ENCODE data around the gene ELMOD2.
"Not testable (repeated sequence)": the region's sequence is repeated elsewhere in the genome, so short reads cannot be mapped to it uniquely, and the experiment has no call there.

ELMOD2 gene

GRCh38 chr4:140504261-140504660 lies 19.7 kb upstream of the ELMOD2 start:
- no peak for TF ChIP-seq ZC3H10 (CRISPR knock-in tag; IDR thresholded peaks at IDR 0.05)
- no peak for TF ChIP-seq BACH2 (CRISPR knock-in tag; IDR thresholded peaks at IDR 0.05; ENCODE audit: borderline replicate concordance)
- no peak for TF ChIP-seq CSDC2 (CRISPR knock-in tag; IDR thresholded peaks at IDR 0.05)
- no peak for TF ChIP-seq OSR1 (CRISPR knock-in tag; IDR thresholded peaks at IDR 0.05)
- TF ChIP-seq CSRNP3 (CRISPR knock-in tag; IDR thresholded peaks at IDR 0.05): no peak
- TF ChIP-seq, protein P1, sequence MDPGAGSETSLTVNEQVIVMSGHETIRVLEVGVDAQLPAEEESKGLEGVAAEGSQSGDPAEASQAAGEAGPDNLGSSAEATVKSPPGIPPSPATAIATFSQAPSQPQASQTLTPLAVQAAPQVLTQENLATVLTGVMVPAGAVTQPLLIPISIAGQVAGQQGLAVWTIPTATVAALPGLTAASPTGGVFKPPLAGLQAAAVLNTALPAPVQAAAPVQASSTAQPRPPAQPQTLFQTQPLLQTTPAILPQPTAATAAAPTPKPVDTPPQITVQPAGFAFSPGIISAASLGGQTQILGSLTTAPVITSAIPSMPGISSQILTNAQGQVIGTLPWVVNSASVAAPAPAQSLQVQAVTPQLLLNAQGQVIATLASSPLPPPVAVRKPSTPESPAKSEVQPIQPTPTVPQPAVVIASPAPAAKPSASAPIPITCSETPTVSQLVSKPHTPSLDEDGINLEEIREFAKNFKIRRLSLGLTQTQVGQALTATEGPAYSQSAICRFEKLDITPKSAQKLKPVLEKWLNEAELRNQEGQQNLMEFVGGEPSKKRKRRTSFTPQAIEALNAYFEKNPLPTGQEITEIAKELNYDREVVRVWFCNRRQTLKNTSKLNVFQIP (CRISPR knock-in tag; IDR thresholded peaks at IDR 0.05; ENCODE audit: borderline replicate concordance, low read depth): no peak
- TF ChIP-seq ZNF565 (CRISPR knock-in tag; conservative IDR thresholded peaks at IDR 0.05; ENCODE audit: low read depth): no peak
- no peak for ATAC-seq

DNA sequence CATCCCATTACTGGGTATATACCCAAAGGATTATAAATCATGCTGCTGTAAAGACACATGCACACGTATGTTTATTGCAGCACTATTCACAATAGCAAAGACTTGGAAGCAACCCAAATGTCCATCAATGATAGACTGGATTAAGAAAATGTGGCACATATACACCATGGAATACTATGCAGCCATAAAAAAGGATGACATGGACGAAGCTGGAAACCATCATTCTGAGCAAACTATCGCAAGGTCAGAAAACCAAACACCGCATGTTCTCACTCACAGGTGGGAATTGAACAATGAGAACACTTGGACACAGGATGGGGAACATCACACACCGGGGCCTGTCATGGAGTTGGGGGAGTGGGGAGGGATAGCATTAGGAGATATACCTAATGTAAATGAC lies 10.2 kb upstream of the ELMOD2 start:
- not testable (repeated sequence) for ATAC-seq

DNA sequence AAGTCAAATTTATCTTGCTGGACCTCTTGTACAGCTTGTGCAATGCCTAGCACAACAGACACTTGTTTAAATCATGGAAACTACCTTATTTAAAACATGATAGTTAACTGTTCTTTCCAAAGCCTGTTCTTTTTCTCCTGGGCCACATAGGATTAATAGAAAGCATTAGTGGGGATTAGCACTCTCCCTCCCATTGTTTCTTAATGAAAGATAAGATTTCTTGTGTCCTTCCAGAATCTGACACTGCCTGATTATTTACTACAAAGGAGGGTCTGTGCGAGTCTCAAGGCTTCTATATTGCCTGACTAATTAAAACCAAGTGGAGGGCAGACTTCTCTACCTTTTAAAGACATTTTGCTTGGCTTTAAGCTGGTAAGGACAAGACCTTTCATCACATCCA lies 8.5 kb upstream of the ELMOD2 start:
- no peak for ATAC-seq
- TF ChIP-seq ESRRG (CRISPR knock-in tag; IDR thresholded peaks at IDR 0.05): no peak
- TF ChIP-seq ZNF70 (CRISPR knock-in tag; IDR thresholded peaks at IDR 0.05): no peak
- no peak for TF ChIP-seq OSR1 (CRISPR knock-in tag; IDR thresholded peaks at IDR 0.05)
- TF ChIP-seq PPARA (CRISPR knock-in tag; IDR thresholded peaks at IDR 0.05; ENCODE audit: borderline replicate concordance): no peak
- no peak for TF ChIP-seq PATZ1 (CRISPR knock-in tag; IDR thresholded peaks at IDR 0.05; ENCODE audit: borderline replicate concordance)
- TF ChIP-seq SNAI2 (CRISPR knock-in tag; IDR thresholded peaks at IDR 0.05): no peak
- TF ChIP-seq CSRNP3 (CRISPR knock-in tag; IDR thresholded peaks at IDR 0.05): no peak
- TF ChIP-seq ZFP3 (CRISPR knock-in tag; IDR thresholded peaks at IDR 0.05): no peak
- TF ChIP-seq, protein P2, sequence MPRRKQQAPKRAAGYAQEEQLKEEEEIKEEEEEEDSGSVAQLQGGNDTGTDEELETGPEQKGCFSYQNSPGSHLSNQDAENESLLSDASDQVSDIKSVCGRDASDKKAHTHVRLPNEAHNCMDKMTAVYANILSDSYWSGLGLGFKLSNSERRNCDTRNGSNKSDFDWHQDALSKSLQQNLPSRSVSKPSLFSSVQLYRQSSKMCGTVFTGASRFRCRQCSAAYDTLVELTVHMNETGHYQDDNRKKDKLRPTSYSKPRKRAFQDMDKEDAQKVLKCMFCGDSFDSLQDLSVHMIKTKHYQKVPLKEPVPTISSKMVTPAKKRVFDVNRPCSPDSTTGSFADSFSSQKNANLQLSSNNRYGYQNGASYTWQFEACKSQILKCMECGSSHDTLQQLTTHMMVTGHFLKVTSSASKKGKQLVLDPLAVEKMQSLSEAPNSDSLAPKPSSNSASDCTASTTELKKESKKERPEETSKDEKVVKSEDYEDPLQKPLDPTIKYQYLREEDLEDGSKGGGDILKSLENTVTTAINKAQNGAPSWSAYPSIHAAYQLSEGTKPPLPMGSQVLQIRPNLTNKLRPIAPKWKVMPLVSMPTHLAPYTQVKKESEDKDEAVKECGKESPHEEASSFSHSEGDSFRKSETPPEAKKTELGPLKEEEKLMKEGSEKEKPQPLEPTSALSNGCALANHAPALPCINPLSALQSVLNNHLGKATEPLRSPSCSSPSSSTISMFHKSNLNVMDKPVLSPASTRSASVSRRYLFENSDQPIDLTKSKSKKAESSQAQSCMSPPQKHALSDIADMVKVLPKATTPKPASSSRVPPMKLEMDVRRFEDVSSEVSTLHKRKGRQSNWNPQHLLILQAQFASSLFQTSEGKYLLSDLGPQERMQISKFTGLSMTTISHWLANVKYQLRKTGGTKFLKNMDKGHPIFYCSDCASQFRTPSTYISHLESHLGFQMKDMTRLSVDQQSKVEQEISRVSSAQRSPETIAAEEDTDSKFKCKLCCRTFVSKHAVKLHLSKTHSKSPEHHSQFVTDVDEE (CRISPR knock-in tag; IDR thresholded peaks at IDR 0.05): no peak

DNA sequence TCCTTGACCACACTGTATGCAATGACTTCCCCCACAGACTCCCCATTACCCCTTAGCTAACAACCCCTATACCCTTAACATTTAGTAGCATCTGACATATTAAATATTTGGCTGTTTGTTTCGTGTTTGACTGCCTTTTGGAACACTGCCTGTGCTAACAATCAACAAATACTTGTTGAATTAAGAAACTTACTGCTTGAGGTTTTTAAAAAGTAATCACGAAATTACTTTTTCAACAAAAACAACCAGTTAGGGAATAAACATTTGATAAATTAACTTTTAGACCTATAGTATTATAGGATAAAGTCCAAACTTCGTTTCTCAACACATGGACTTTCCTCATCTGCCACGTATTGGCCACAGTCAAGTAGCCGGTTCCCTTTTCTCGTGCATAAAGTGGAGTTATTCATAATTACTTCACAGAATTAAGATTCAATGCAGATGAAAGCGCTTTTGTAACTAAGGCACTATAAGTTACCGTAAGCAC lies 555 bp upstream of the ELMOD2 start:
- ATAC-seq: no peak; the same call in 2 of the 3 replicates
- TF ChIP-seq ZC3H10 (CRISPR knock-in tag; IDR thresholded peaks at IDR 0.05): no peak
- no peak for TF ChIP-seq PPARA (CRISPR knock-in tag; IDR thresholded peaks at IDR 0.05; ENCODE audit: borderline replicate concordance)
- TF ChIP-seq SNAI2 (CRISPR knock-in tag; IDR thresholded peaks at IDR 0.05): no peak
- TF ChIP-seq, protein P3, sequence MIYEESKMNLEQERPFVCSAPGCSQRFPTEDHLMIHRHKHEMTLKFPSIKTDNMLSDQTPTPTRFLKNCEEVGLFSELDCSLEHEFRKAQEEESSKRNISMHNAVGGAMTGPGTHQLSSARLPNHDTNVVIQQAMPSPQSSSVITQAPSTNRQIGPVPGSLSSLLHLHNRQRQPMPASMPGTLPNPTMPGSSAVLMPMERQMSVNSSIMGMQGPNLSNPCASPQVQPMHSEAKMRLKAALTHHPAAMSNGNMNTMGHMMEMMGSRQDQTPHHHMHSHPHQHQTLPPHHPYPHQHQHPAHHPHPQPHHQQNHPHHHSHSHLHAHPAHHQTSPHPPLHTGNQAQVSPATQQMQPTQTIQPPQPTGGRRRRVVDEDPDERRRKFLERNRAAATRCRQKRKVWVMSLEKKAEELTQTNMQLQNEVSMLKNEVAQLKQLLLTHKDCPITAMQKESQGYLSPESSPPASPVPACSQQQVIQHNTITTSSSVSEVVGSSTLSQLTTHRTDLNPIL (CRISPR knock-in tag; IDR thresholded peaks at IDR 0.05; ENCODE audit: low read depth): no peak
- no peak for TF ChIP-seq PATZ1 (CRISPR knock-in tag; IDR thresholded peaks at IDR 0.05; ENCODE audit: borderline replicate concordance)
- TF ChIP-seq TCF4 (CRISPR knock-in tag; IDR thresholded peaks at IDR 0.05; ENCODE audit: borderline replicate concordance): no peak
- no peak for TF ChIP-seq ZFP30 (CRISPR knock-in tag; IDR thresholded peaks at IDR 0.05)
- TF ChIP-seq ZNF8 (CRISPR knock-in tag; IDR thresholded peaks at IDR 0.05): no peak
- no peak for TF ChIP-seq GLIS3 (CRISPR knock-in tag; IDR thresholded peaks at IDR 0.05)
- TF ChIP-seq OSR1 (CRISPR knock-in tag; IDR thresholded peaks at IDR 0.05): no peak
- no peak for TF ChIP-seq ISL1 (CRISPR knock-in tag; IDR thresholded peaks at IDR 0.05)
- no peak for TF ChIP-seq ZFP3 (CRISPR knock-in tag; IDR thresholded peaks at IDR 0.05)
- no peak for TF ChIP-seq RARB (CRISPR knock-in tag; IDR thresholded peaks at IDR 0.05)
- TF ChIP-seq ESRRG (CRISPR knock-in tag; IDR thresholded peaks at IDR 0.05): no peak
- no peak for TF ChIP-seq CSRNP3 (CRISPR knock-in tag; IDR thresholded peaks at IDR 0.05)
- TF ChIP-seq ZNF70 (CRISPR knock-in tag; IDR thresholded peaks at IDR 0.05): no peak
- no peak for TF ChIP-seq ARNTL (CRISPR knock-in tag; IDR thresholded peaks at IDR 0.05; ENCODE audit: borderline replicate concordance, low read depth)
